Dedifferentiated amniotic fluid mesenchymal stem cell (primary cell): Measurements from ENCODE around the gene MYO1G.
"Not testable (repeated sequence)": the region's sequence is repeated elsewhere in the genome, so short reads cannot be mapped to it uniquely, and the experiment has no call there.

Source experiments
- DNase-seq: peaks from one replicate; pipeline ENCODE4 v3.0.0-alpha.2; 2016; ENCODE audit errors: extremely low spot score

Gene MYO1G

GRCh38 chr7:44978511-44979366 lies at the start of gene MYO1G:
Gene MYO1G, minus strand, starts transcription at chr7:44979015. Its CDS starts 54 bp downstream, at chr7:44978961.
- no peak for DNase-seq

- no peak for DNase-seq
These were observed 49.5 kb upstream of the MYO1G start for GRCh38 chr7:45028138-45028919.

GRCh38 chr7:45027774-45028114 lies 48.9 kb upstream of the MYO1G start:
- no peak for DNase-seq

GRCh38 chr7:45026984-45027773 lies 48.4 kb upstream of the MYO1G start:
- DNase-seq, result no peak

- DNase-seq, result no peak
These were observed 47.2 kb upstream of the MYO1G start for GRCh38 chr7:45026013-45026412.

- DNase-seq, result not testable (repeated sequence)
These were observed 46.7 kb upstream of the MYO1G start for GRCh38 chr7:45025473-45025872.

- no peak for DNase-seq
These were observed 45.4 kb upstream of the MYO1G start for GRCh38 chr7:45024126-45024744.

- no peak for DNase-seq
These were observed 42.9 kb upstream of the MYO1G start for GRCh38 chr7:45021604-45022296.

- DNase-seq, result no peak
These were observed 42.1 kb upstream of the MYO1G start for GRCh38 chr7:45020915-45021314.

GRCh38 chr7:45017253-45017652 lies 38.4 kb upstream of the MYO1G start:
- no peak for DNase-seq

GRCh38 chr7:45015313-45015712 lies 36.5 kb upstream of the MYO1G start:
- no peak for DNase-seq

GRCh38 chr7:45013465-45013967 lies 34.7 kb upstream of the MYO1G start:
- no peak for DNase-seq

- DNase-seq, result no peak
These were observed 28.9 kb upstream of the MYO1G start for GRCh38 chr7:45007571-45008328.

GRCh38 chr7:45007106-45007505 lies 28.3 kb upstream of the MYO1G start:
- DNase-seq, result no peak

GRCh38 chr7:45003789-45004188 lies 25.0 kb upstream of the MYO1G start:
- no peak for DNase-seq

- DNase-seq, result no peak
These were observed 23.0 kb upstream of the MYO1G start for GRCh38 chr7:45001826-45002225.

- no peak for DNase-seq
These were observed 22.4 kb upstream of the MYO1G start for GRCh38 chr7:45001138-45001694.

GRCh38 chr7:45000093-45001032 lies 21.5 kb upstream of the MYO1G start, which contains the start of gene CCM2:
Gene CCM2, plus strand, starts transcription at chr7:45000201. Its CDS starts 133 bp downstream, at chr7:45000334.
- DNase-seq, result peak; percentile 24
